ENCODE data around the gene MTMR3. TPM values are rescaled to one million over a fixed set of nuclear protein-coding genes. Genes with fewer than 3 reads are reported as not detected.

Gene MTMR3
- total and polyA plus RNA-seq, 11 donors: 9.6 to 44.8 (median 34.6) TPM

DNA sequence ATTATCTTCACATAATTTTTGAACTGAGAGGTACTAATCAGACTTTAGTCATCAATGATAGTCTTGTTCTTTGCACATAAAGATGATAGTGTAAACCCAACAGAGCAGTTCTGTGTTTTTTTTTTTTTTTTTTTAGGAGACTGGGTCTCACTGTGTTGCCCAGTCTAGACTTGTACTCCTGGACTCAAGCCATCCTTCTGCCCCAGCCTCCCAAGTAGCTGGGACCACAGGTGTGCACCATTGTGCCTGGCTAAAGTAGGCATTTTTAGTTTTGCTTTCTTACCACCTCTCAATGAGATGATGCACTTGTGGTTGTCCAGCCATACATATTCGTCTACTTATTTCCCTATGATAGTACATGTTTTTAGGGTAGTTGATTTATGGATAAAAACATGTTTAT is 50.6 kb downstream of the MTMR3 start:
- Histone ChIP-seq H3K27ac (no peak overlapping the region), H3K4me1 (peaks cover 0 to 54% (median 18%) of the 10 kb centered on the region in 12 donors), H3K36me3 (no peaks in the 10 kb centered on the region), H3K9me3 (no peaks in the 10 kb centered on the region), H3K27me3 (no peaks in the 10 kb centered on the region), H3K4me3 (no peak overlapping the region)
- TF ChIP-seq, protein P1, sequence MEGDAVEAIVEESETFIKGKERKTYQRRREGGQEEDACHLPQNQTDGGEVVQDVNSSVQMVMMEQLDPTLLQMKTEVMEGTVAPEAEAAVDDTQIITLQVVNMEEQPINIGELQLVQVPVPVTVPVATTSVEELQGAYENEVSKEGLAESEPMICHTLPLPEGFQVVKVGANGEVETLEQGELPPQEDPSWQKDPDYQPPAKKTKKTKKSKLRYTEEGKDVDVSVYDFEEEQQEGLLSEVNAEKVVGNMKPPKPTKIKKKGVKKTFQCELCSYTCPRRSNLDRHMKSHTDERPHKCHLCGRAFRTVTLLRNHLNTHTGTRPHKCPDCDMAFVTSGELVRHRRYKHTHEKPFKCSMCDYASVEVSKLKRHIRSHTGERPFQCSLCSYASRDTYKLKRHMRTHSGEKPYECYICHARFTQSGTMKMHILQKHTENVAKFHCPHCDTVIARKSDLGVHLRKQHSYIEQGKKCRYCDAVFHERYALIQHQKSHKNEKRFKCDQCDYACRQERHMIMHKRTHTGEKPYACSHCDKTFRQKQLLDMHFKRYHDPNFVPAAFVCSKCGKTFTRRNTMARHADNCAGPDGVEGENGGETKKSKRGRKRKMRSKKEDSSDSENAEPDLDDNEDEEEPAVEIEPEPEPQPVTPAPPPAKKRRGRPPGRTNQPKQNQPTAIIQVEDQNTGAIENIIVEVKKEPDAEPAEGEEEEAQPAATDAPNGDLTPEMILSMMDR (IDR thresholded peaks at IDR 0.05): no peak
- no peak for TF ChIP-seq POLR2A (IDR thresholded peaks at IDR 0.05)
- intact Hi-C loops (cut with DNase I): no loop called here
- 98 to 100% (median 99%) methylated on average over 1 of the region's 1 CpG for WGBS, 4 donors
- no peak for ATAC-seq
- DNase-seq: no peak

GRCh38 chr22:29934596-29934995 is 51.6 kb downstream of the MTMR3 start:
- WGBS, 4 donors: 83 to 86% (median 84%) methylated on average over 2 of the region's 2 CpGs
- intact Hi-C loops (cut with DNase I): no loop called here

GRCh38 chr22:29936186-29936585 is 53.2 kb downstream of the MTMR3 start:
- WGBS, 4 donors: 43 to 73% (median 67%) methylated on average over 1 of the region's 1 CpG
- ATAC-seq: no peak
- intact Hi-C loops (cut with DNase I): no loop called here

More at GRCh38 chr22:29934596-29934995, 51.6 kb downstream of the MTMR3 start:
- Histone ChIP-seq H3K4me1 (peaks cover 0 to 54% (median 18%) of the 10 kb centered on the region in 12 donors), H3K27me3 (no peaks in the 10 kb centered on the region), H3K4me3 (no peak overlapping the region), H3K27ac (no peak overlapping the region), H3K36me3 (no peaks in the 10 kb centered on the region), H3K9me3 (no peaks in the 10 kb centered on the region)
- TF ChIP-seq, protein P1 (IDR thresholded peaks at IDR 0.05): no peak
- TF ChIP-seq POLR2A (IDR thresholded peaks at IDR 0.05): no peak
- DNase-seq (no peak), ATAC-seq (no peak)

DNA sequence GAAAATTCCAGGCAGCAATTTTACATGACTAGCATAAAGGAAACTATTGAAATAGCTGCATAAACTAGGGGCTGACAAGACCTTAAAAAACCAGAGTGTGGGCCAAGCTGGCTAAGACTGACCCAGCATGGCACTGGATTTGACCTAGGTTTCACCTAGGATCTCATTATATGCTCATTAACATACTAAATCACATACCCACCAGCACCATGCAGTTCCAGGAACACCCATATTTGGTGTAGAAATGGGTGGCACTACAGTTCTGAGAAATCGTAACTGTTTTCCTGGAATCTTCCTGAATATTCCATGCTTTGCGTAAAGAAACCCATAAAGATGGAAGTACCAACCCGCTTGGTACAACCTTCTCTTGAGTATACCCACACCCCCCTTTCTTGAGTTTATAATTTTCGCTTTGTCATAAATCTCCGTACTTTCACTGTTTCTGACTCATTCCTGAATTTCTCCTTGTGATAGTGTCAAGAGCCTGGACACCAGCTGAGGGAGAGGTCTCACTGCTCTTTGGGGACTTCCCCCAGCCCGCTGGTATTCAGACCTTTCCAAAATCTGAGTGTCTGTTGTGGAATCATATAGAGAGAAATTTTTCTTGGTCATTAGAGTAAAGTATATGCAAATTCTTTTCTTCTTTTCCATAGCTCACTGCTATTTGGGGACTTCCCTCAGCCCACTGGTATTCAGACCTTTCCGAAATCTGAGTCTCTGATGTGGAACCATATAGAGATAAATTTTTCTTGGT is 55.1 kb downstream of the MTMR3 start:
- DNase-seq (no peak), ATAC-seq (no peak)
- intact Hi-C loops (cut with DNase I): no loop called here
- Histone ChIP-seq H3K27ac (no peak overlapping the region), H3K4me1 (peaks cover 0 to 47% (median 18%) of the 10 kb centered on the region in 12 donors), H3K9me3 (no peaks in the 10 kb centered on the region), H3K4me3 (no peak overlapping the region), H3K36me3 (no peaks in the 10 kb centered on the region), H3K27me3 (no peaks in the 10 kb centered on the region)
- WGBS, 4 donors: 91 to 95% (median 94%) methylated on average over 7 of the region's 7 CpGs
- no peak for TF ChIP-seq POLR2A (IDR thresholded peaks at IDR 0.05)
- TF ChIP-seq, protein P1 (IDR thresholded peaks at IDR 0.05): no peak

More at GRCh38 chr22:29936186-29936585, 53.2 kb downstream of the MTMR3 start:
- DNase-seq: no peak
- Histone ChIP-seq H3K36me3 (no peaks in the 10 kb centered on the region), H3K4me3 (no peak overlapping the region), H3K27ac (no peak overlapping the region), H3K27me3 (no peaks in the 10 kb centered on the region), H3K4me1 (peaks cover 0 to 53% (median 20%) of the 10 kb centered on the region in 12 donors), H3K9me3 (no peaks in the 10 kb centered on the region)
- TF ChIP-seq, protein P1 (IDR thresholded peaks at IDR 0.05): no peak
- no peak for TF ChIP-seq POLR2A (IDR thresholded peaks at IDR 0.05)
